Esophagus muscularis mucosa (tissue), 4 donors: ENCODE results near the gene NUDT1. TPM values are rescaled to one million over a fixed set of nuclear protein-coding genes. Genes with fewer than 3 reads are reported as not detected.

Source experiments
- DNase-seq: peaks from one replicate; pipeline ENCODE4 v3.0.0-alpha.2; 2017; ENCODE audit errors: extremely low spot score
- H3K27ac ChIP-seq, 4 donors: fragments of 200-600 bp; sonication (generic); replicated peaks in 1 of 4; 1 replicate in 3 of 4; 2 replicates in 1 of 4; pipeline ENCODE4 v1.5.1; 2016 to 2019; ENCODE audit warnings: mild to moderate bottlenecking in 1 of 4
- H3K27me3 ChIP-seq, 4 donors: fragments of 200-600 bp; sonication (generic); one replicate each; pipeline versions ENCODE4 v1.5.1 to v1.6.0; 2016 to 2019
- H3K36me3 ChIP-seq, 4 donors: fragments of 200-600 bp; sonication (generic); one replicate each; pipeline ENCODE4 v1.5.1; 2016 to 2019
- H3K4me1 ChIP-seq, 4 donors: fragments of 200-600 bp; sonication (generic); one replicate each; pipeline ENCODE4 v1.5.1; 2016 to 2019
- H3K4me3 ChIP-seq, 4 donors: fragments of 200-600 bp; sonication (generic); 1 replicate in 2 of 4; 2 replicates in 2 of 4; pipeline ENCODE4 v1.5.1; 2016 to 2019; ENCODE audit warnings: mild to moderate bottlenecking in 4 of 4, moderate library complexity in 1 of 4
- H3K9me3 ChIP-seq, 4 donors: fragments of 200-600 bp; sonication (generic); 1 replicate in 3 of 4; 2 replicates in 1 of 4; pipeline ENCODE4 v1.5.1; 2016 to 2019
- EP300 ChIP-seq: sonication (generic); formaldehyde crosslinking; IDR thresholded peaks from one replicate; pipeline ENCODE4 v1.6.1; 2017; ENCODE audit warnings: antibody characterized with exemption
- POLR2A ChIP-seq: fragments of 450-650 bp; IDR thresholded peaks from one replicate; pipeline ENCODE4 v1.6.1; 2017; ENCODE audit warnings: antibody characterized with exemption, moderate library complexity, mild to moderate bottlenecking, low read depth
- POLR2AphosphoS5 ChIP-seq, 2 donors: sonication (generic); formaldehyde crosslinking; IDR thresholded peaks; one replicate each; pipeline ENCODE4 v1.6.1; 2017; ENCODE audit warnings: antibody characterized with exemption in 2 of 2
- WGBS: methylation state at CpG from one replicate; pipeline ENCODE4 v1.1.5; 2018; 5-methylcytosine and 5-hydroxymethylcytosine counted together
- intact Hi-C: fragments of 100-400 bp; cut with DNase I; formaldehyde crosslinking; loops from one replicate; pipeline ENCODE4 v1.15.1; 2023
- total RNA-seq, 4 donors: library from RNA; depleted of rRNA; stranded (reverse); fragments of >200 nt; gene quantifications; one replicate each; pipeline versions ENCODE4 v1.1.0 to v1.2.1, GENCODE V29; 2016
- TF ChIP-seq, protein P1 (sequence below), 3 experiments: fragments of 200-600 bp in 2 of 3; fragments of 450-650 bp in 1 of 3; sonication (generic) in 2 of 3; IDR thresholded peaks; one replicate each; pipeline ENCODE4 v1.5.1; 2017 to 2019; ENCODE audit warnings: antibody characterized with exemption in 3 of 3, mild to moderate bottlenecking in 2 of 3, moderate library complexity in 1 of 3

Gene NUDT1
- total RNA-seq, 4 donors from 2014 or later: 10.9 to 18.7 (median 18.0) TPM

GRCh38 chr7:2199956-2200583 is 42.0 kb upstream of the NUDT1 start:
- no peak for DNase-seq
- intact Hi-C loops: no loop called here
- TF ChIP-seq EP300 (no peak), POLR2A (no peak), POLR2AphosphoS5 (IDR thresholded peaks at IDR 0.05) (no peak)
- TF ChIP-seq, protein P1, sequence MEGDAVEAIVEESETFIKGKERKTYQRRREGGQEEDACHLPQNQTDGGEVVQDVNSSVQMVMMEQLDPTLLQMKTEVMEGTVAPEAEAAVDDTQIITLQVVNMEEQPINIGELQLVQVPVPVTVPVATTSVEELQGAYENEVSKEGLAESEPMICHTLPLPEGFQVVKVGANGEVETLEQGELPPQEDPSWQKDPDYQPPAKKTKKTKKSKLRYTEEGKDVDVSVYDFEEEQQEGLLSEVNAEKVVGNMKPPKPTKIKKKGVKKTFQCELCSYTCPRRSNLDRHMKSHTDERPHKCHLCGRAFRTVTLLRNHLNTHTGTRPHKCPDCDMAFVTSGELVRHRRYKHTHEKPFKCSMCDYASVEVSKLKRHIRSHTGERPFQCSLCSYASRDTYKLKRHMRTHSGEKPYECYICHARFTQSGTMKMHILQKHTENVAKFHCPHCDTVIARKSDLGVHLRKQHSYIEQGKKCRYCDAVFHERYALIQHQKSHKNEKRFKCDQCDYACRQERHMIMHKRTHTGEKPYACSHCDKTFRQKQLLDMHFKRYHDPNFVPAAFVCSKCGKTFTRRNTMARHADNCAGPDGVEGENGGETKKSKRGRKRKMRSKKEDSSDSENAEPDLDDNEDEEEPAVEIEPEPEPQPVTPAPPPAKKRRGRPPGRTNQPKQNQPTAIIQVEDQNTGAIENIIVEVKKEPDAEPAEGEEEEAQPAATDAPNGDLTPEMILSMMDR (IDR thresholded peaks at IDR 0.05): no peak
- H3K4me3 ChIP-seq: no peak overlapping the region
- H3K36me3 ChIP-seq: peaks cover 6 to 57% (median 33%) of the 10 kb centered on the region in 4 donors
- H3K4me1 ChIP-seq: peaks cover 33 to 40% (median 37%) of the 10 kb centered on the region in 4 donors
- H3K9me3 ChIP-seq: no peaks in the 10 kb centered on the region
- H3K27me3 ChIP-seq: no peaks in the 10 kb centered on the region
- no peak overlapping the region for H3K27ac ChIP-seq
- WGBS: 93% methylated on average over 22 of the region's 25 CpGs

- Histone ChIP-seq H3K27me3 (no peaks in the 10 kb centered on the region), H3K9me3 (no peaks in the 10 kb centered on the region), H3K27ac (no peak overlapping the region), H3K4me3 (no peak overlapping the region), H3K36me3 (peaks cover 6 to 52% (median 31%) of the 10 kb centered on the region in 4 donors), H3K4me1 (peaks cover 35 to 44% (median 40%) of the 10 kb centered on the region in 4 donors)
- intact Hi-C loops: no loop called here
- TF ChIP-seq, protein P1 (IDR thresholded peaks at IDR 0.05): no peak
- TF ChIP-seq POLR2A (no peak), POLR2AphosphoS5 (IDR thresholded peaks at IDR 0.05) (no peak), EP300 (no peak)
- WGBS: 98% methylated on average over 17 of the region's 18 CpGs
- no peak for DNase-seq
Observed at GRCh38 chr7:2200584-2200980, 41.4 kb upstream of the NUDT1 start.

GRCh38 chr7:2201128-2201527 is 40.9 kb upstream of the NUDT1 start:
- DNase-seq: no peak
- TF ChIP-seq, protein P1 (IDR thresholded peaks at IDR 0.05): no peak
- TF ChIP-seq POLR2A (no peak), EP300 (no peak), POLR2AphosphoS5 (IDR thresholded peaks at IDR 0.05) (no peak)
- WGBS: 96% methylated on average over 5 of the region's 10 CpGs
- Histone ChIP-seq H3K4me1 (peaks cover 30 to 48% (median 42%) of the 10 kb centered on the region in 4 donors), H3K9me3 (no peaks in the 10 kb centered on the region), H3K4me3 (no peak overlapping the region), H3K36me3 (peaks cover 6 to 47% (median 28%) of the 10 kb centered on the region in 4 donors), H3K27ac (no peak overlapping the region), H3K27me3 (no peaks in the 10 kb centered on the region)
- intact Hi-C loops: no loop called here

GRCh38 chr7:2201686-2202360 is 40.2 kb upstream of the NUDT1 start:
- DNase-seq: no peak
- 85% methylated on average over 31 of the region's 31 CpGs for WGBS
- intact Hi-C loops: no loop called here
- Histone ChIP-seq H3K27ac (no peak overlapping the region), H3K9me3 (no peaks in the 10 kb centered on the region), H3K36me3 (peaks cover 6 to 40% (median 26%) of the 10 kb centered on the region in 4 donors), H3K4me3 (no peak overlapping the region), H3K4me1 (peaks cover 23 to 48% (median 42%) of the 10 kb centered on the region in 4 donors), H3K27me3 (no peaks in the 10 kb centered on the region)
- TF ChIP-seq, protein P1 (IDR thresholded peaks at IDR 0.05): no peak
- no peak for TF ChIP-seq EP300
- no peak for TF ChIP-seq POLR2A
- TF ChIP-seq POLR2AphosphoS5 (IDR thresholded peaks at IDR 0.05): no peak
